ENCODE measurements around the gene ZXDC.

The ZXDC gene

GRCh38 chr3:126390751-126391150 is 84.9 kb downstream of the ZXDC start:
- DNase-seq: no peak

GRCh38 chr3:126390201-126390600 is 85.5 kb downstream of the ZXDC start:
- no peak for DNase-seq

- no peak for DNase-seq
Measured at GRCh38 chr3:126389794-126390146, 85.9 kb downstream of the ZXDC start.

- peak; percentile 93 for DNase-seq
Measured at GRCh38 chr3:126389112-126389793, 86.4 kb downstream of the ZXDC start.
